HG03175 (cell line): ENCODE measurements around the gene HMGB4.

Experiments used
- ATAC-seq: cut with Tn5 transposase; IDR thresholded peaks from one replicate; pipeline ENCODE4 v1.9.1; 2021; ENCODE audit warnings: mild to moderate bottlenecking, moderate library complexity; ENCODE audit not compliant: unreplicated experiment

The HMGB4 gene

DNA sequence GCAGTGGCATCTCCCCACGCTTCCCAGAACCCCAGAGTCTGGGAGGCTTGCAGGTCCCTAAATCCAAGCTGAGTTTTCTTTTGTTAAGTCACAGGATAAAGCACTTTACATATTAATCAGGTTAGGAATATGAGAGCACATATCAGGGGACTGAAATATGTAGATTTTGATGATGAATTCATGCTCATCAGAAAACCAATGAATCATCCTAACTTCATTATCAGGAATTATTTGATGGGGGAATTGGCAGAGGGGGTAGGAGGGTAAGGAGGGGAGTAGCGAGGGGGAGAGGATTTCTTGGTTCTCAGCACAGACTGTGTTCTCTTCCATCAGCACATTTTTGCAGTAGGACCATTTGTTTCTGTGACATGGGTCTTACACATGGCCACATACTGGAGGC, 32.1 kb downstream of the HMGB4 start:
- ATAC-seq: no peak

DNA sequence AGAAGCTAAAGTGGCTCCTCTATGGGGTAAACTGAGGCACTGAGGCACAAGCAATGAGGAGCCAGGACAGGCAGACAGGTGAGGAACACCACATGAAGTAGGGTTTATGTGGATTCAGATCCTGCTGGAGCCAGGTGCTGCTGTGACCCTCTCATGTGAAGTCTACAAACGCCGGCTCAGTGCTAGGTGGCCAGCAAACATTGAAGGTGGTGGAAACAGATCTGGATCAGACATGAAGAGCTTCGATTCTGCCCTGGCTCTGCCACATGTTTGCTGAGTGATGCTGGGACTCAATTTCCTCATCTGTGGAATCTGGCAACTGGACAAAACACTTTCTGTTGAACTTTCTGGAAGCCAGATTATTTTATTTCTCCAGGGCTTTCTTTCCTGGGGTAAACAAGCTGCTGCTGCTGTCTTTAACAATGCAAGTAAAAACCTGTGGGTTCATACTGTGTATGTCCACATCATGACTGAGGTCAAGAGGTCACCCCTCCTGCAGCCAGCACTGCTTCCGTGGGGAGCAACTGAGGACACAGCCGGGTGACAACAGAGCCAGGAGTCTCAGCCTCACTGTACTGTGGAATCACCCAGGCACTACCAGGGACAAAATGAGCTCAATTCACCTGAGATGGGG, 33.3 kb downstream of the HMGB4 start:
- ATAC-seq: no peak

DNA sequence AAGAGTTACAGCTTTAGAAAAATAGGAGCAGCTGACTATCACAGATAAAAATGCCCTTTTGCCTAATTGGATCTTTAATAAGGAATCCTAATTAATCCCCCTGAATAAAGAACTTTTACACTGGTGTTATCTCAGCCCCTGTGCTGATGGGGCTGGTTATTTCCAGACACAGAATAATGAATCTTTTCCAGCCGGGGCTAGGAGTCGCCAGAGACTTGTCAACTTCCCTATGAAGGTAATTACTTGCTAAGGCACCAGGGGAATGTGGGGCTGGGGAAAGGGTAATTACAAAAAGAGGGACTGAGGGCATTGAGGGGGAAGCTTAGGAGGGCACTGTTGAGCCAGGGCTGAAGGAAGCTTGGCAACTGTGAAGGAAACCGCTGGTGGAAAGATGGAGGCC, 34.5 kb downstream of the HMGB4 start:
- ATAC-seq: no peak

DNA sequence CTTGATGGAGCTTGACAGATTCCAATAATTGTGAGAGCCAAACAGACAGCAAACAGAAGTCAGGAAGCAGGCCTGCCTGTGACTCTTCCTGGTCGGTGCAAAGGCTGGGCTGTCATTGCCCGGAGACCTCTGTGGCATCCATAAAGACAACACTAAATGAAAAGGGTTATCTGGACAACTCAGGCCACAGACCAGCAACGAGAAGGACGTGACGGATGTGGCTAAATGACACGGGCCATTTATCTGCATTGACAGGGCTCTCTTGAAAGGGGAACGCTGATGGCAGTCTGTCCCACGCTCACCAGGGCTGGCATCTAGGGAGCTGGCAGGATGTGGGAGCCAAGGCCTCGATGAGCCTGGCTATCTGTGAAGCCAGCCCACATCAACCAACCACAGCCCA, 35.0 kb downstream of the HMGB4 start:
- no peak for ATAC-seq

DNA sequence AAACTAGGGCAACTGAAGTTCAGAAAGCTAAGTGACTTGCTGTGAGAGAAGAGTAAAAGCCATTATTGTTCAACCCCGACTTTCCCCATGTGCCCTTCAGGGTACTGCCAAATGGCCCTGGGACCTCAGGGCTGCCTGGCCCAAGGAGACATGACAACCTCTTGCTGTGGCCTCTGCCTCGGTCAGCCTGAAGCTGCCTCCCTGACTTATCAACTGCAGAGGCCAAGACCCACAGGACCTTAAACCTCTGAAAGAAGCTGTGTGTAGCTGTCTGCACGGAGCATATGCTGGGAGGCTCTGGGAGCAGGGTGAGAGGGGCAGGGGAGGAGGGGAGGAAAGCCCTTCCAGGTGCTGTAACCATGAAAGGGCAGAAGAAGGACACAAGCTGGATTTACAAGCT, 35.9 kb downstream of the HMGB4 start:
- ATAC-seq: no peak

DNA sequence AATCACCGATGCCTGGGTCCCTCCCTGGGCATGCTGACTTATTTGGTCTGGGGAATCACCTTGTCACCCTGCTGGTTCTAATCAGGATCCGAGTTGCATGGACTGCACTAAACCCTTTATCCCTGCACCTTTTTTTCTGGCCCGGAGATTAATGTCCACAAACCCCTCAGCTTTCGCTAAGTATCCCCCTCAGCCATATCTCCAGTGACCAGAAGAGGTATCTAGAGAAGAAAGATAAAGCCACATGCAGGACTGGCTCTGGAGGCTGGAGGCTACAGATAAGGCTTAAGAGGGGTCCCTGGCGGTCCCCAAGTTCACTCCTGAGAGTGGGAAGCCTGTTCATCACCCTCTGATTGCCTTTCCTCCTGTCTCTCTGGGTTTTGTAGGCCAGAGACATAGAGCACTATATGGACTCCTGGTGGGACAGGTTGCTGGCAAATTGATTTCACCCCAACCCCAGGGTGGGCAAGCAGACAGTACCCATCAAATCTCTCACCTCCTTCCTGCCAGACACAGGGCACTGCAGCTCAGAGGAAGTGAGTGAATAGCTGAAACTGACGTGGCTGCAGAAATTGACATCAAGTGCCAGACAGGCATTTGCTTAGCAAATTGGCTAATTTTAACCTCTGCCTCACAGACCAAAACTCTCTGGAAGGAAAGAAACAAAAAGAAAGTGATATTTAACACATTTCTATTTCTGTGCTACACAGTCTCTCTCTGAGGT, 38.8 kb downstream of the HMGB4 start:
- peak; percentile 85 for ATAC-seq

DNA sequence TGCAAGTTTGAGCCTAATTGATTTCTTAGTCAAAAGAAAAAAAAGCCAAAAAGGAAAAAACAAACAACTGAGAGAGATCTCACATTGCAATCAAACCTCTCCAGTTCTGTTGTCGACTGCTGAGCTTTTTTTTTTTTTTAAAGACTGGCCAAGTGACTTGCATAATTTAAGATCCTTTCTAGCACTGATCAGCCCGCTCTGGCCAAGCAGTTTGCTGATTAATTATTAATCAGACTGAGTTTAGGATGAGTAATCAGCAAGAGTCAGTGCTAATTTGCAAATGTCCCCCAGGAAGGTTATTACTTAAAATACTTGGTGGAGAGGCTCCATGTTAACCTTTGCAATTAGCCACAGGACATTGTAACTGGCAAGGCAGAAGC, 39.3 kb downstream of the HMGB4 start:
- peak; percentile 79 for ATAC-seq

DNA sequence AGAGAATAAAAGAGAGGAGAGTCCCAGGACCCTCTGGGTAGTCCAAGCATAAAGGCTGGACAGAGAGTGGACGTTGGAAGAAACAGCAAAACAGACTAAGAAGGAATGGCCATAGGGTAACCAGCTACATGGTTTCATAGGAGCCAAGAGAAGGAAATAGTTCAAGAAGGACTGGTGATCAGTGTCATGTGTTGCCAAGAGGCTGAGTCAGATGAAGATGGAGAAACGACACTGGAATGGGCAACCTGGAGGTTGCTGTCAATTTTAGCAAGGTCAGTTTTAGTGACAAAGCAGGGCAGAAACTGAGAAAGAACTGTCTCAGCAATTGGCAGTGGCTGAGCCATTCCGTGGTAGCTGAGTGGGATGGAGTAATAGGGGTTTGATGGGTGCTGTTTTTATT, 41.4 kb downstream of the HMGB4 start:
- no peak for ATAC-seq

DNA sequence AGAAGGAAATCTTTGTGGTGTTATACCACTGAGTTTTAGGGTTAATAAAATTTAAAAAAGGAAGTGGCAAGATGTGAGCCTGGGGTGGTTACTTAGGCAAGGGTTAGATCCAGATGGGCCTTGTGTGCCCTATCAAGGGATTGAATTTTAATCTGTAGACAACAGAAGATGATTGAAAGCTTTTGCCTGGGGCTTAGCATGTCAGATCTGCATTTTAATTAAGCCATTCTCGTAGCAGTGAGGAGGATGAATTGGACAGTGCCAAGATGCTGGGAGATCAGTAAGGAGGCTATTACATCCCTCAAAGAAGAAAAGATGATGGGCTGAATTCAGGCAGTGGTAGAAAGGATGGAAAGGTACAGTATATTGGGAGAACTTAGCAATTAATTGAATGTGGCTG, 42.3 kb downstream of the HMGB4 start:
- ATAC-seq: no peak

DNA sequence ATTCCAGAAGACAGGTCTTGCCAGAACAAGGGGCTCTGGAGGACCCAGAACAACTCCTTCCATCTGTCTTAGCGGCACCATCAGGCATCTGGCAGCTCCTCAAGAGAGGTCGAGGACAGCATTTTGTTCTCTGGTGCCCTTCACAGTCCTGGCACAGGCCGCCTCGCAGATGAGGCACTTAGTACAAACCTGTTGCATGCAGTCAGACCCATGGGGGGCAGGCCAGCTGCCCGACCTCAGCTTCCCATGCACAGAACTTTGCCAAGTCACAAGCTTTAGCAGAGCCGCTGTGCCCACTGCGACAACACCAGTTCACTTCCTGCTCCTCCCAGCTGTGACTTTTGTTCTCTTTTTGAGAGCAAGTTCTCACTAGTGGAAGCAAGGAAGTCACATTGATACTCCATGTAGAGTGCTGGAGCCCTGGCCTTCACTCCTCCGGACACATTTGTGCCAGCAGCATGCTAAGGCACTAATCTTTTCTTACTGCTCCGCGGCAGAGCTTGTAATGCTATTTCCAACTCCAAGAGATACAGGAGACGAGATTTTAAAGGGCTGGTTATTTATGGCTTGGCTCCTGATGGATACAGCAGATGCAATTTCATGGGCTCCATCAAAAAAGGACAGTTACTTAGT, 44.6 kb downstream of the HMGB4 start:
- no peak for ATAC-seq
